Measurements from ENCODE around the gene FAF1. TPM values are rescaled to one million over a fixed set of nuclear protein-coding genes. Genes with fewer than 3 reads are reported as not detected.
A peak's percentile ranks its signal among the peaks of the same experiment; 100 is the strongest.

The FAF1 gene
- total RNA-seq, 1 experiment from 2014 or later: 14.7 TPM

DNA sequence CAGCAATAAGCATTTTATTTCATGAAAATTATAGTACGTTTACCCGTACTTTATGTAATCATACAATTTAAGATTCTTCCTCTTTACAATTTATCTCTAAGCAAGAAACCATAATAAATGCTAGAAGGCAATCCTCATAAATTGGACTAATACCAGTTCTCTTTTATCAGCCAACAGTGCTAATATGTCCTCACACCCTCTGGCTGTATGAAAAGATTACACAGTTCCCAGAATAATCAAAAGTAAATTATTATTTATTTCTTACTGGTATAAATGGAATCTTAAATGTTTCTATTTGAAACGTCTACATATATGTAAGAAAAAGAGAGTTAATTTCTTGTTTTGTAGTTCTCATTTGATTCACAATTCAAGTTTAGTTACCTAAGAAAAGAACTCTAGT lies 6.9 kb upstream of the FAF1 start:
- Histone ChIP-seq H2AFZ (ENCODE audit: low read length) (peak overlapping the region; percentile 87), H3K36me3 (ENCODE audit: low read depth, low read length) (no peaks in the 10 kb centered on the region), H3K9ac (ENCODE audit: low read length) (peak overlapping the region; percentile 93), H3K27ac (ENCODE audit: low read length) (peak overlapping the region; percentile 84; the same call in 1 of the 2 replicates), H3K4me3 (ENCODE audit: low read length) (peak overlapping the region; percentile 93), H3K79me2 (ENCODE audit: low read length) (peaks cover 52% of the 10 kb centered on the region), H4K20me1 (ENCODE audit: low read length) (no peaks in the 10 kb centered on the region; the same call in 1 of the 2 replicates), H3K27me3 (ENCODE audit: low read length) (no peaks in the 10 kb centered on the region), H3K4me2 (ENCODE audit: low read length) (peak overlapping the region; percentile 95), H3K9me2 (replicated peaks; ENCODE audit: low read length) (no peaks in the 10 kb centered on the region), H3K4me1 (ENCODE audit: insufficient read depth, low read length) (peaks cover 8% of the 10 kb centered on the region), H3F3A (ENCODE audit: low read length, unreplicated experiment) (no peaks in the 10 kb centered on the region), H3K9me3 (ENCODE audit: low read length) (no peaks in the 10 kb centered on the region)
- ATAC-seq (no peak), DNase-seq (peak; percentile 15)
- ChIA-PET CTCF (no interaction called here), POLR2A (ENCODE audit: unreplicated experiment) (no interaction called here)
- BruUV-seq (replicated peaks): no TSS peak
- intact Hi-C loops (cut with micrococcal nuclease): loop anchor here (10.0 kb wide), 1 partner anchor 92 kb away; no protein-coding TSS in a partner anchor
- TF ChIP-seq, protein P1, sequence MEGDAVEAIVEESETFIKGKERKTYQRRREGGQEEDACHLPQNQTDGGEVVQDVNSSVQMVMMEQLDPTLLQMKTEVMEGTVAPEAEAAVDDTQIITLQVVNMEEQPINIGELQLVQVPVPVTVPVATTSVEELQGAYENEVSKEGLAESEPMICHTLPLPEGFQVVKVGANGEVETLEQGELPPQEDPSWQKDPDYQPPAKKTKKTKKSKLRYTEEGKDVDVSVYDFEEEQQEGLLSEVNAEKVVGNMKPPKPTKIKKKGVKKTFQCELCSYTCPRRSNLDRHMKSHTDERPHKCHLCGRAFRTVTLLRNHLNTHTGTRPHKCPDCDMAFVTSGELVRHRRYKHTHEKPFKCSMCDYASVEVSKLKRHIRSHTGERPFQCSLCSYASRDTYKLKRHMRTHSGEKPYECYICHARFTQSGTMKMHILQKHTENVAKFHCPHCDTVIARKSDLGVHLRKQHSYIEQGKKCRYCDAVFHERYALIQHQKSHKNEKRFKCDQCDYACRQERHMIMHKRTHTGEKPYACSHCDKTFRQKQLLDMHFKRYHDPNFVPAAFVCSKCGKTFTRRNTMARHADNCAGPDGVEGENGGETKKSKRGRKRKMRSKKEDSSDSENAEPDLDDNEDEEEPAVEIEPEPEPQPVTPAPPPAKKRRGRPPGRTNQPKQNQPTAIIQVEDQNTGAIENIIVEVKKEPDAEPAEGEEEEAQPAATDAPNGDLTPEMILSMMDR (conservative IDR thresholded peaks at IDR 0.05; ENCODE audit: low read depth, low read length): no peak
- TF ChIP-seq EZH2 (IDR thresholded peaks at IDR 0.05; ENCODE audit: low read length, unreplicated experiment) (no peak), EZH2phosphoT487 (IDR thresholded peaks at IDR 0.05; ENCODE audit: borderline replicate concordance, low read length) (no peak)

DNA sequence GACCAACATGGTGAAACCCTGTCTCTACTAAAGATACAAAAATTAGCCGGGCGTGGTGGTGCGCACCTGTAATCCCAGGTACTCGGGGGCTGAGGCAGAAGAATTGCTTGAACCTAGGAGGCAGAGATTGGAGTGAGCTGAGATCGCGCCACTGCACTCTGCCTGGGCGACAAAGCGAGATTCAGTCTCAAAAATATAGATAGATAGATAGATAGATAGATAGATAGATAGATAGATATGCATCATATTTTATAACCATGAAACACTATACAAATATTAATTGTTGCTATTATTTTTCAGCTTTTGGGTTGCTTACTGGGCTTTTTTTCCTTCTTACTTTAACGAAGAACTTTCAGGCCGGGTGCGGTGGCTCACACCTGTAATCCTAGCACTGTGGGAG lies 4.8 kb upstream of the FAF1 start:
- Histone ChIP-seq H3K4me1 (ENCODE audit: insufficient read depth, low read length) (peaks cover 8% of the 10 kb centered on the region), H3K4me3 (ENCODE audit: low read length) (no peak overlapping the region), H3K9me2 (replicated peaks; ENCODE audit: low read length) (no peaks in the 10 kb centered on the region), H3K27me3 (ENCODE audit: low read length) (no peaks in the 10 kb centered on the region), H3K36me3 (ENCODE audit: low read depth, low read length) (no peaks in the 10 kb centered on the region), H3K27ac (ENCODE audit: low read length) (no peak overlapping the region), H3F3A (ENCODE audit: low read length, unreplicated experiment) (peaks cover 4% of the 10 kb centered on the region), H3K9me3 (ENCODE audit: low read length) (no peaks in the 10 kb centered on the region), H2AFZ (ENCODE audit: low read length) (no peak overlapping the region), H3K4me2 (ENCODE audit: low read length) (no peak overlapping the region), H3K9ac (ENCODE audit: low read length) (no peak overlapping the region), H3K79me2 (ENCODE audit: low read length) (peaks cover 31% of the 10 kb centered on the region), H4K20me1 (ENCODE audit: low read length) (no peaks in the 10 kb centered on the region)
- ATAC-seq (no peak), DNase-seq (no peak)
- BruUV-seq (replicated peaks): no TSS peak
- TF ChIP-seq EZH2 (IDR thresholded peaks at IDR 0.05; ENCODE audit: low read length, unreplicated experiment): no peak
- TF ChIP-seq EZH2phosphoT487 (IDR thresholded peaks at IDR 0.05; ENCODE audit: borderline replicate concordance, low read length): no peak
- TF ChIP-seq, protein P1 (conservative IDR thresholded peaks at IDR 0.05; ENCODE audit: low read depth, low read length): no peak
- CTCF ChIA-PET: no interaction called here
- POLR2A ChIA-PET (ENCODE audit: unreplicated experiment): no interaction called here
- intact Hi-C loops (cut with micrococcal nuclease): loop anchor here (10.0 kb wide), 1 partner anchor 90 kb away; no protein-coding TSS in a partner anchor

DNA sequence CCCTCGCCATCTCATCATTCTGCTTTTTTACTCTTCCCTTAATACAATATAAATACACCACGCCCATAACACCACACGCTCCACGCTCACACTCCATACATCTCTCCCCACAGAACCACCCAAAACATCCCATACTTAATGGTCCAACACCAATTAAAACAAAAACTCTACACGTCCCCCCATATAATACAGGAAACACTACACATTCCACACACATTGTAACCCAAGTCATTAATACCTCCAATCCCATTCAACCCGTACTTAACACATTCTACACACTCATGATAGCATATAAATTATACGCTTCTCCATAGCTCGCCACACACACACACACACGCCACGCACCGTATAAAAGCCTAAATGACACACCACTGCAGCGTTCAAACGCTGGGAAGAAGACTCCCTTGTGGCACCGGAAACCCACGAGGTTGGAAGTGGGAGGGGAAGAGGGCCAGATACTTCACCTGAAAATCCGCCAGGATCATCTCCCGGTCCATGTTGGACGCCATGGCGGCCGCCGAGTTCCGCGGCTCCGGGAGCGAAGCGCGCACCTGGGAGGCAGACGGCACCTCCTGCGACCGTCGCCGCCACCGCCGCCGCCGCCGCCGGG lies 659 bp downstream of the FAF1 start:
- intact Hi-C loops (cut with micrococcal nuclease): loop anchor here (2.0 to 5.0 kb wide), 2 partner anchors 29 to 182 kb away; no protein-coding TSS in a partner anchor
- Histone ChIP-seq H3K36me3 (ENCODE audit: low read depth, low read length) (0 out of 2 replicates have a peak, but pooled peaks cover 2% of the 10 kb centered on the region), H3K79me2 (ENCODE audit: low read length) (peaks cover 52% of the 10 kb centered on the region), H3K27ac (ENCODE audit: low read length) (peak overlapping the region; percentile 70), H3K9me2 (replicated peaks; ENCODE audit: low read length) (no peaks in the 10 kb centered on the region), H3K4me1 (ENCODE audit: insufficient read depth, low read length) (peaks cover 7% of the 10 kb centered on the region; the same call in 1 of the 2 replicates), H3K4me3 (ENCODE audit: low read length) (peak overlapping the region; percentile 97), H3K27me3 (ENCODE audit: low read length) (no peaks in the 10 kb centered on the region), H2AFZ (ENCODE audit: low read length) (peak overlapping the region; percentile 79), H3K4me2 (ENCODE audit: low read length) (peak overlapping the region; percentile 88), H3F3A (ENCODE audit: low read length, unreplicated experiment) (peaks cover 4% of the 10 kb centered on the region), H3K9ac (ENCODE audit: low read length) (peak overlapping the region; percentile 80), H4K20me1 (ENCODE audit: low read length) (peaks cover 11% of the 10 kb centered on the region), H3K9me3 (ENCODE audit: low read length) (no peaks in the 10 kb centered on the region)
- DNase-seq: peak; percentile 42
- peak; percentile 45 for ATAC-seq
- TF ChIP-seq, protein P1 (conservative IDR thresholded peaks at IDR 0.05; ENCODE audit: low read depth, low read length): no peak
- TF ChIP-seq EZH2 (IDR thresholded peaks at IDR 0.05; ENCODE audit: low read length, unreplicated experiment): no peak
- TF ChIP-seq EZH2phosphoT487 (IDR thresholded peaks at IDR 0.05; ENCODE audit: borderline replicate concordance, low read length): no peak
- no TSS peak for BruUV-seq (replicated peaks)
- ChIA-PET CTCF (interaction anchor here (0.6 to 0.8 kb wide), 2 partner anchors 30 to 493 kb away, joined by 3 read pairs; no protein-coding TSS in a partner anchor), POLR2A (ENCODE audit: unreplicated experiment) (no interaction called here)

All from PC-3 (cell line).